Activated naive CD8-positive, alpha-beta T cell treated with anti-CD3 and anti-CD28 coated beads for 36 hours (primary cell): ENCODE data around the gene PNMA6E. TPM values are rescaled to one million over a fixed set of nuclear protein-coding genes. Genes with fewer than 3 reads are reported as not detected.
"Not testable (repeated sequence)": the region's sequence is repeated elsewhere in the genome, so short reads cannot be mapped to it uniquely, and the experiment has no call there.

Experiments
- DNase-seq: peaks from one replicate; pipeline ENCODE4 v3.0.0; 2021
- H3K27ac Mint-ChIP-seq: one replicate; pipeline ENCODE4 v1.8.0; 2022; ENCODE audit warnings: mild to moderate bottlenecking, moderate library complexity, mixed read lengths
- H3K27me3 Mint-ChIP-seq: one replicate; pipeline ENCODE4 v1.8.0; 2022; ENCODE audit warnings: mild to moderate bottlenecking, mixed read lengths
- H3K36me3 Mint-ChIP-seq: one replicate; pipeline ENCODE4 v1.8.0; 2021; ENCODE audit warnings: mild to moderate bottlenecking, mixed read lengths
- H3K4me1 Mint-ChIP-seq: one replicate; pipeline ENCODE4 v1.8.0; 2021; ENCODE audit warnings: mixed read lengths
- H3K4me3 Mint-ChIP-seq: one replicate; pipeline ENCODE4 v1.8.0; 2022; ENCODE audit warnings: mild to moderate bottlenecking, moderate library complexity, mixed read lengths
- H3K9me3 Mint-ChIP-seq: one replicate; pipeline ENCODE4 v1.8.0; 2022; ENCODE audit warnings: mixed read lengths
- total RNA-seq, 2 experiments: library from RNA; stranded (reverse); gene quantifications; one replicate each; pipeline ENCODE4 v1.2.3, GENCODE V29; 2021

Gene PNMA6E
- total RNA-seq, 2 experiments from 2014 or later, result not detected

DNA sequence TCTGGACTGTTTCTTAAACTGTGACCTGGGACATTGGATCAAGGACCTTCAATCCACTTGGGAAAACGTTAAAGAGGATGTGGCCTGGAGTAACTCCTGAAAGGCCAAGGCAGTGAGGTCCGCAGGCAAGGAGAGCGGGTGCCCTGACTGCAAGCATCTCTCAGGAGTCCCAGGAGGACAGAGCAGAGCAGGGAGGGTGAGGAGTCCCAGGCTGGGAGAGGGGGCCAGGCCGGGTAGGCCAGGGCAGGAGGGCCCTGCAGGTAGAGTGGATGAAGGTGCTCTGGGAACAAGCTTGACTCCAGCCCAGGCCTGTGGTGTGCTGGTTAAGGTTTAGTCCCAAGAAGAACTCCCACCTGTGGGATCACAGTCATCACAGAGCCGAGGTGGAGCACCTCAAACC, 13.8 kb downstream of the PNMA6E start:
- Mint-ChIP-seq H3K27ac (no peak overlapping the region), H3K36me3 (no peaks in the 10 kb centered on the region), H3K4me3 (no peak overlapping the region), H3K4me1 (no peaks in the 10 kb centered on the region), H3K9me3 (no peaks in the 10 kb centered on the region), H3K27me3 (no peaks in the 10 kb centered on the region)
- DNase-seq, result no peak

DNA sequence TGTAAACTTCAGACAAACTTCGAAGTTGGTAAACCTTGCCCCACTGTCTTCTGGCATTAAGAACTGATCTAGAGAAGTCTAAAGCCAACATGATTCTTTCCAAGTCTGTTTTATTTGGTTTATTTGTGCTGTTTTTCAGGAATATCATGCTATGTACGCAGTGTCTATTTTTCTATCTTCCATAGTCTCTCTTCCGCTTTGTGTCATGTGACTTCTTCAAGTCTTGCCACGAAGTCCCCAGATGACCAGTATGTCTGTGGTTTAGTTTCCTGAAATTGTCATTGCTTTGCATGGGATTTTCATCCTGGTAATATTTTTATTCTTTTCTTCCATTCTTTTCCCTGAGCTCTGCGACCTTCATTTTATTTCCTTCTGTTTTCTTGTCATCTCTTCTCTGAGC, 15.1 kb downstream of the PNMA6E start:
- DNase-seq, result no peak
- H3K36me3 Mint-ChIP-seq, result no peaks in the 10 kb centered on the region
- no peak overlapping the region for H3K4me3 Mint-ChIP-seq
- H3K27ac Mint-ChIP-seq, result no peak overlapping the region
- no peaks in the 10 kb centered on the region for H3K9me3 Mint-ChIP-seq
- H3K4me1 Mint-ChIP-seq, result peaks cover 2% of the 10 kb centered on the region
- H3K27me3 Mint-ChIP-seq, result no peaks in the 10 kb centered on the region

DNA sequence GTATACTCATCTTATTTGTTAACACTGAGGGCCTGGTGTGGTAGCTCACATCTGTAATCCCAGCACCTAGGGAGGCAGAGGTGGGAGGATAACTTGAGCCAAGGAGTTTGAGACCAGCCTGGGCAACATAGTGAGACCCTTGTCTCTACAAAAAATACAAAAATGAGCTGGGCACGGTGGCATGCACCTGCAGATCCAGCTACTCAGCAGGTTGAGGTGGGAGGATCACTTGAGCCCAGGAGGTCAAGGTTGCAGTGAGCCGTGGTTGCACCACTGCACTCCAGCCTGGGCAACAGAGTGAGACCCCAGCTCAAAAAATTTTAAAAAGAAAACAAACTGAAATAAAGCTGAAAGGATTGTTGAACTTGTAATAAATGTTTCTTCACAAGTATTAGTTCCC, 16.2 kb downstream of the PNMA6E start:
- not testable (repeated sequence) for H3K4me1 Mint-ChIP-seq, H3K27me3 Mint-ChIP-seq, H3K9me3 Mint-ChIP-seq, H3K36me3 Mint-ChIP-seq, H3K4me3 Mint-ChIP-seq, DNase-seq, H3K27ac Mint-ChIP-seq

DNA sequence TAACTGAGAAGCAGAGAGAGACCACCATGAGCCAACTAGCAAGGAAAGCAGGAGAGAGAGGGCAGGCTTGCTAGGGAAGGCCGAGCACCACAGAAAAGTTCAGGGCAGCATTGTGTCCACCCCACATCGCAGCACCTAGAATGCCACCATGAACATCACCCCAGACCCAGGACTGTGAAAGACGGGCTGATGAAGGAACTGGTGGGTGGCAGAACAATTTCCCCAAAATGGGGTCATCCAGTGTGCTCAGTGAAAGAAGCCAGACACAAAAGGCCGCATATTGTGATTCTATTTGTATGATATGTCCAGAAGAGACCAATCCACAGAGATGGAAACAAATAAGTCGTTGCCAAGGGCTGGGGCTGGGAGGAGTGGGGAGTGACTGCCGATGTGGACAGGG, 16.8 kb downstream of the PNMA6E start:
- no peak for DNase-seq
- Mint-ChIP-seq H3K9me3 (no peaks in the 10 kb centered on the region), H3K27me3 (no peaks in the 10 kb centered on the region), H3K4me3 (no peak overlapping the region), H3K27ac (no peak overlapping the region), H3K4me1 (peaks cover 2% of the 10 kb centered on the region), H3K36me3 (no peaks in the 10 kb centered on the region)

DNA sequence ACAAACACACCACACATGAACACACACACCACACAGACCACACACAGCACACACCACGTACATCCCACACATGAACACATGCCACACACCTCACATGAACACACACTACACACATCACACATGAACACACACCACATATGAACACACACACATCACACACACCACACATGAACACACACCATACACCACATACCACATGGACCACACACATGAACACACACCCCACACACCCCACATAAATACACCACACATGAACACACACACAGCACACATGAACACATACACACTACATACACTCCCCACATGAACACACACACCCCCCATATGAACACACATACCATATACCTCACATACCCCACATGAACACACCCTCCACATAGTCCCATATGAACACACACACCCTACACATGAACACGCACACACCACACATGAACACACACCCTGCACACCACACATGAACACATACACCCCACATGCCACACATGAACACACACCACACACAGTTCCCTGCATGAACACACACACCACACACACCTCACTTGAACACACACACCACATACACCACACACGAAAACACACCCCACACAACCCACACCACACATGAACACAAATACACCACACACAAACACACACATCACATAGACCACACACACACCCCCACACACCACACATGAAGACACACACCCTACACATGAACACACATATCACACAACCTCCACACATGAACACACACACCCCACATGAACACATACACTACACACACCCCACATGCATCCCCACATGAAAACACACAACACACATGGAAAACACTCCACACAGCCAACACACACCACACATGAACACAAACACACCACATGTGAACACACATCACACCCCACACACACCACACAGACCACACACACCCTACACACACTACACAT, 18.3 kb downstream of the PNMA6E start:
- no peak overlapping the region for H3K27ac Mint-ChIP-seq
- H3K36me3 Mint-ChIP-seq, result no peaks in the 10 kb centered on the region
- no peak for DNase-seq
- H3K4me1 Mint-ChIP-seq, result peaks cover 2% of the 10 kb centered on the region
- H3K27me3 Mint-ChIP-seq, result no peaks in the 10 kb centered on the region
- no peaks in the 10 kb centered on the region for H3K9me3 Mint-ChIP-seq
- H3K4me3 Mint-ChIP-seq, result no peak overlapping the region

DNA sequence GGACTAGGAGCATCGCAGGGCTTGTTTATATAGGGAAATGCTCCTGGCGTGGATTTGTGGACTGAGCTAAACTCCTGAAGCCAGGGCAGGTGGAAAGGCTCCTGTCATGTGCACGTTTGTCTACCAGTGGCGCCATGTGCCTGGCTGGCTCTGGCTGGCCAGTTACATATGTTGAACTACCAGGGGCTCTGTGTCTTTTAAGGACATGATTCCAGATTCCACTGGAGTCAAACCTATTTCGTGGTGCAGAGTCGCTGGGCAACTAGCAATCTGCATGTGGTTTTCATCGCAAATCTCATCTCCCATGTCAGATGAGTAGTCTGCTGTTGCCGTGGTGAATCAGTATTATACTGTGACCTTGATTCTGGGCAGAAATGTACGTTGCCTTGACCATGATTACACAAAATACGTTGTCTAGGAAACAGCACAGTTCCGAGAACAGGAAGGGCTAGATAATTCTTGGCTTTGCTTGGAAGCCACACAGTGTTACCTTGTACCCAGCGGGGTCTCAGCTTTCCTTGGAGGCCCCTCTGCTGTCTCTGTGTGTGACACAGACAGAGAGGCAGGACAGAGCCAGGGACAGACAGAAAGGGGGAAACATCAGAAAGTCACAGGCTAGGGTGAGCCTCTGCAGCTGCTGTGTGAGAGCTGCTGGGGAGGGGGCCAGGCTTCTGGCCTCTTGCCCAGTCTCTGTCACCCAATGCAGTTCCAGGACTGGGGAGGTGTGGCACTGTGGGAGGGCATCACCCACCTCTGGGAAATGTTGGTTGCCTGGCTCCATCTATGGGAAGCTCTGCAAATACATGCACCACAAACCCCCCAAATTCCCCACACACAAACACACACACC, 19.2 kb downstream of the PNMA6E start:
- H3K4me1 Mint-ChIP-seq, result peaks cover 2% of the 10 kb centered on the region
- no peak overlapping the region for H3K4me3 Mint-ChIP-seq
- no peaks in the 10 kb centered on the region for H3K9me3 Mint-ChIP-seq
- no peaks in the 10 kb centered on the region for H3K27me3 Mint-ChIP-seq
- peak; percentile 24 for DNase-seq
- H3K27ac Mint-ChIP-seq, result no peak overlapping the region
- H3K36me3 Mint-ChIP-seq, result no peaks in the 10 kb centered on the region

DNA sequence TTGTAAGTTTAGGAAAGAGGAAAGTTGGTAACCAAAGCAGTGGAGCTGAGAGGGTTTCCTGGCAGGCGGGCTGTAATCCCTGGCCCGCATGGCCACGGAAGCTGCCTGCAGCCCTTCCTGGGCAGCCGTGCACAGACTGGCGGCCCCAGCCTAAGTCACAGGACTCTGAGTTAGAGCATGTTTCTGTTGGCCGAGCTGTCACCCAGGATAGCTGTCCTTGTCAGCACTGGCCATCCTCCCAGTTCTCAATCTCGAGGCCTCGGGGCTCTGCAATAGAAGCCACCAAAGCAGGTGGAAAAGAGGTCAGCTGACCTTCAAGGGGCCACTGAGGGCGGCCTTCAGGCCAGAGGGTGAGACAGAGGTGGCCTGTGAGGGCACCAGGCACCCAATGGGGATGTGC, 20.5 kb downstream of the PNMA6E start:
- no peak overlapping the region for H3K4me3 Mint-ChIP-seq
- no peak for DNase-seq
- no peaks in the 10 kb centered on the region for H3K9me3 Mint-ChIP-seq
- no peaks in the 10 kb centered on the region for H3K27me3 Mint-ChIP-seq
- no peaks in the 10 kb centered on the region for H3K36me3 Mint-ChIP-seq
- no peak overlapping the region for H3K27ac Mint-ChIP-seq
- peaks cover 2% of the 10 kb centered on the region for H3K4me1 Mint-ChIP-seq

DNA sequence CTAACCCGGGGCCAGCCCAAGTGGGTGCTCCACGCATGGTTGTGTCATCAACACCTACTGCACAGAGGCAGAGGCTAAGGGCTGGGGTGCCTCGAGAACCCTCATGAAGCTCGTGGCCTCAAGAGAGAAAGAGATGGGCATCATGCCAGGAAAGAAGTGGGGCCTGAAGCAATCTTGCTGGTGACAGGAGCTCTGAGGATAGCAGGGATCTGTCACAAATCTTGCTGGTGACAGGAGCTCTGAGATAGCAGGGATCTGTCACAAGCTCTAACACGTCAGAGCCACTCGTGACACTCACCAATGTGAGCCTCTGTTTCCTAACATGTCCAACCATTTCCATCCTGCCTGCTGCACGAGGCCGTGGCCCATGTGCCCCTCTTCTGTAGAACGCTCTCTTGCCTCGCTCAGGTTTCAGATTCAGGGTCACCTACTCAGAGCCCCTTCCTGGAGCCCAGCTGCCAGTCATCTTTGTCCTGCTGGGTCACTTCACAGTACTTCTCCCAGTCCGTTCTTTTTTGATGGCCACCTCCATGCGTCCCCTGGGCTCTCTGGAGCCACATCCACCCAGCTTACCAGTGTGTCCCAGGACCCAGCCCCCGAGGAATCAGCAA, 21.1 kb downstream of the PNMA6E start:
- Mint-ChIP-seq H3K9me3 (no peaks in the 10 kb centered on the region), H3K4me1 (peaks cover 2% of the 10 kb centered on the region), H3K36me3 (no peaks in the 10 kb centered on the region), H3K27ac (no peak overlapping the region), H3K4me3 (no peak overlapping the region), H3K27me3 (no peaks in the 10 kb centered on the region)
- no peak for DNase-seq

DNA sequence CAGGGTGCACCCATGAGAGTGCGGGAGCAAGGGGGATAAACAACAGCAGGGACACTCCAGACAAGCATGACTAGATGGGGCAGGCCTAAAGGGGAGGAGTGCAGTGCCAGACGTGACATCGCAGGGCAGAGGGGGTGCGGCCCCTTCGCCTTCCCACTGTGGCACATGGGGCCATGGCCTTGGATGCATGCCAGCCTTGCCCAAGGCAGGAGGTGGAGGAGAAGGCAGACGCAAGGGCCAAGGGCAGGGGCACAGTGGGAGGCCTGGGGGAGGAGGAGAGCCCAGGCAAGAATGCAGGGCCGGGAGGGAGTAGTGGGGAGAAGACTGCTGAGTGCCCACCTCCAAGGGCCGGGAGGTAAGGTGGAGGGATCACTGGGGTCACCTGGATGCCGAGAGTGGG, 21.6 kb downstream of the PNMA6E start:
- H3K4me3 Mint-ChIP-seq, result no peak overlapping the region
- DNase-seq, result no peak
- no peaks in the 10 kb centered on the region for H3K36me3 Mint-ChIP-seq
- no peaks in the 10 kb centered on the region for H3K9me3 Mint-ChIP-seq
- H3K27me3 Mint-ChIP-seq, result peaks cover 3% of the 10 kb centered on the region
- peaks cover 2% of the 10 kb centered on the region for H3K4me1 Mint-ChIP-seq
- no peak overlapping the region for H3K27ac Mint-ChIP-seq

DNA sequence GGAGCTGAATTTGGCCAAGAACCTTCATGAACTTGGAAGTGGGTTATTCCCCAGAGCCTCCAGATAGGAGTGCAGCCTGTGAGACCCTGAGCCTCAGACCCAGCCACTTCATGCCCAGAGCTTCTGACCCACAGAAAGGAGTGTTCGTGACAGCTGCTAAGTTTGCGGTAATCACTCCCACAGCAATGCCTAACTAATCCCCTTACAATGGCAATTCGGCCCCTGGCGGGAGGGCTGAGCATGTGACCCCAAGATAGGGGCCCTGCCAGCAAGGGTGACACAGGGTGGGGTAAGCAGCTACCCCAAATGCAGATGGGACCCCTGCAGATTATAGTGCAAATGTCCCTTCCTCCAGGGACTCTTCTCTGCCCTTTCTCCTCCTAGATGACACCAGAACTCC, 22.5 kb downstream of the PNMA6E start:
- Mint-ChIP-seq H3K27me3 (peaks cover 4% of the 10 kb centered on the region), H3K27ac (no peak overlapping the region), H3K4me1 (peaks cover 2% of the 10 kb centered on the region), H3K9me3 (no peaks in the 10 kb centered on the region), H3K36me3 (no peaks in the 10 kb centered on the region), H3K4me3 (no peak overlapping the region)
- no peak for DNase-seq

DNA sequence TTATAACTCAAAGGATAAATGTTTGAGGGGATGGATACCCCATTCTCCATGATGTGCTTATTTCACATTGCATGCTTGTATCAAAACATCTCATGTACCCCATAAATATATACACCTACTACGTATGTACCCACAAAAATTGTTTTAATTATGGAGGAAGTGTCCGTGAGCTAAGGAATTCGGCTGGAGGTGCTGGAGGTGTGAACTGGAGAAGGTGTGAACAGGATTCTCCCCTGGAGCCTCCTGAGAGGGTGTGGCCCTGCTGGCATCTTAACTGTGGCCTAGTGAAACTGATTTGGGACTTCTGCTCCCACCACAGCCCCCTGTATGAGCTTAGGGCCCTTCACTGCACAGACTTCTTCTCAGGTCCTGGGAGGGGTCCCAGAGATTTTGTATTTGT, 23.4 kb downstream of the PNMA6E start:
- peaks cover 2% of the 10 kb centered on the region for H3K4me1 Mint-ChIP-seq
- no peaks in the 10 kb centered on the region for H3K9me3 Mint-ChIP-seq
- H3K4me3 Mint-ChIP-seq, result no peak overlapping the region
- no peak for DNase-seq
- H3K27ac Mint-ChIP-seq, result no peak overlapping the region
- peaks cover 4% of the 10 kb centered on the region for H3K27me3 Mint-ChIP-seq
- no peaks in the 10 kb centered on the region for H3K36me3 Mint-ChIP-seq

DNA sequence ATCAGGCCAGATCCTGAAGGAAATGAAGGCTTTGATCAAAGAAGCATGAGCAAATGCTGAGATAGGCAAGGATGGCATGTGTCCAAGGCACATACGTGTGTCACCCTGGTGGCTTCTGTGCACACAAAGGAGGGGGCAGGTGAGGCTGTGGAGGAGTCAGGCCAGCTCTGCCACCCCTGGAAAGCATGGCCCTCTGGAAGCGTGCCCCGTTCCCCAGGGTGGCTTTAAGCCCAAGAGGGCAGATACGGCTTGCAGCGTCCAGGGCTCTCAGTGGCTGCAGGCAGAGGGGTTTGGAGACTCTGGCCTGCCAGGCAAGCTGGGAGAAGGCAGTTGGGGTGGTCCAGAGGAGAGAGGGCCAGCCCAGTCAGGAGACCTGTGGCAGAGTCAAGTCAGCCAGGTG, 25.6 kb downstream of the PNMA6E start:
- DNase-seq, result no peak
- Mint-ChIP-seq H3K27ac (no peak overlapping the region), H3K36me3 (no peaks in the 10 kb centered on the region), H3K4me1 (peaks cover under 1% of the 10 kb centered on the region), H3K9me3 (no peaks in the 10 kb centered on the region), H3K27me3 (peaks cover 4% of the 10 kb centered on the region), H3K4me3 (no peak overlapping the region)

DNA sequence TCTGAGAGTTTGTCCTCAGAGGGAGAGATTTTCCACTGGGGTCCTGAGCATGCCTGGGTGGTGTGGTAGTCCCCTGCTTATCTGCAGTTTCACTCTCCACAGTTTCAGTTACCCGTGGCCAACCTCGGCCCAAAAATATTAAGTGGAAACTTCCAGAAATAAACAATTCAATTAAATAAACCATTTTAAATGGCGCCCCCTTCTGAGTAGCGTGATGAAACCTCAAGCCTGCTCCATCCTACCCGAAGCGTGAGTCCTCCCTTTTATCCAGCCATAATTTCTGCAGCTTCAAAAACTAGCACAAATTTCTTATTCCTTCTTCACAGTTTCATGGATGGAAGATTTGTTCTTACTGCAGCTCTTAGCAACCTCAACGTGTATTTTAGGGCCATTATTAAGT, 26.7 kb downstream of the PNMA6E start:
- Mint-ChIP-seq H3K36me3 (no peaks in the 10 kb centered on the region), H3K4me1 (peaks cover 2% of the 10 kb centered on the region), H3K9me3 (no peaks in the 10 kb centered on the region), H3K4me3 (no peak overlapping the region), H3K27me3 (peaks cover 4% of the 10 kb centered on the region), H3K27ac (no peak overlapping the region)
- no peak for DNase-seq

DNA sequence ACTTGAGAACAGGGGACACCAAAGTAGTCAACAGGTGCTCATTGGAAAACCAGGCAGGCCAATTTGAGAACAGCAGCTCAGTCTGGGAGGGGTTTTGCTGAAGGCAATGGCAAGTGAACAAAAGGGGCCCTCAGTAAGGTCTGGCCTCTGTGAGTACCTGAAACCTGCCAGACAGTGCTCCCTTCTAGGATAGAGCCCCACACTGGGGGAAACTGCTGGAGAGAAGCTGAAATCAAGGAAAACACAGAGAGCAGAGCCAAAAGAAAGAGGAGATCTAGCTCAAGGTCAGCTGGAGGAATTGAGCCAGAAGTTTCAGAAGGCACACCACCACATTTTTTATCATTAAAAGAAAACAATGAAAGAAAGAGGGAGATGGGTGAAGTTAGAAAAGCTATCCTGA, 28.2 kb downstream of the PNMA6E start:
- Mint-ChIP-seq H3K4me1 (peaks cover 2% of the 10 kb centered on the region), H3K27me3 (peaks cover 4% of the 10 kb centered on the region), H3K4me3 (no peak overlapping the region), H3K9me3 (no peaks in the 10 kb centered on the region), H3K36me3 (no peaks in the 10 kb centered on the region), H3K27ac (no peak overlapping the region)
- DNase-seq, result no peak

DNA sequence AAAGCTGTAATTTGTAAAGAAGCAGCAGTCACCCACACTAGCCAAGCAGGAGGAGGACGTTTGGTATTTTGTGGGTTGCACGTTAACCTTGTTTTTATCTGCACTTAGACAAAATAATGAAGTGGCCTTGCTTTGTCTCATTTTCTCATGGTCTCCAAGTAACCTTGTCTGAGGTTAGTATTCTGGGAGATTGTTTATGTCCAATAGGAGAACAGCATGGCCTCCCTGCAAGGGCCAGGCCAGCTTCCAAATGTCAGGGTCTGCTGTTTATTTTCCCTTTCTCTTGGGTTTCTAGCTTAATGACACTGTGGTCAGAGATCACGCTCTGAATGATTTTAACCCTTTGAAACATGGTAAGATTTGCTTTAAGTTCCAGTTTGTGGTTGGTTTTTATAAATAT, 29.9 kb downstream of the PNMA6E start:
- Mint-ChIP-seq H3K27ac (no peak overlapping the region), H3K36me3 (no peaks in the 10 kb centered on the region), H3K4me3 (no peak overlapping the region), H3K4me1 (peaks cover 2% of the 10 kb centered on the region), H3K27me3 (peaks cover 4% of the 10 kb centered on the region), H3K9me3 (no peaks in the 10 kb centered on the region)
- DNase-seq, result no peak
